GM12878 (cell line): ENCODE data around the gene GNA15.

Experiments
- CTCF ChIP-seq, 3 experiments: IDR thresholded peaks in 2 of 3; conservative IDR thresholded peaks in 1 of 3; 2 replicates each; pipeline ENCODE4 v1.5.1; 2011; ENCODE audit warnings: low read depth in 3 of 3, low read length in 3 of 3, mild to moderate bottlenecking in 3 of 3, control low read depth in 2 of 3, moderate library complexity in 2 of 3, inconsistent platforms in 1 of 3, mixed read lengths in 1 of 3; ENCODE audit not compliant: control insufficient read depth in 2 of 3, insufficient read depth in 1 of 3; ENCODE audit errors: extremely low read depth in 1 of 3
- EP300 ChIP-seq, 2 experiments: fragments of 150-350 bp in 1 of 2; IDR thresholded peaks; 2 replicates each; pipeline ENCODE4 v1.6.1; 2011 to 2012; ENCODE audit warnings: low read depth in 2 of 2, low read length in 2 of 2, borderline replicate concordance in 1 of 2, improper control_type of control experiment in 1 of 2, inconsistent platforms in 1 of 2; ENCODE audit not compliant: control insufficient read depth in 1 of 2
- MAX ChIP-seq: IDR thresholded peaks from 2 replicates; pipeline ENCODE4 v1.6.1; 2012; ENCODE audit warnings: low read depth, low read length, improper control_type of control experiment
- NBN ChIP-seq: fragments of 450-650 bp; IDR thresholded peaks from 2 replicates; pipeline ENCODE4 v1.6.1; 2016
- POLR2AphosphoS5 ChIP-seq: IDR thresholded peaks from 2 replicates; pipeline ENCODE4 v1.6.1; 2011; ENCODE audit warnings: mild to moderate bottlenecking, low read length, inconsistent platforms
- POU2F2 ChIP-seq: IDR thresholded peaks from 3 replicates; pipeline ENCODE4 v1.6.1; 2011; ENCODE audit warnings: low read depth, mild to moderate bottlenecking, low read length, borderline replicate concordance
- RFX5 ChIP-seq: IDR thresholded peaks from 2 replicates; pipeline ENCODE4 v1.6.1; 2011; ENCODE audit warnings: low read depth, low read length, improper control_type of control experiment
- TAF1 ChIP-seq: IDR thresholded peaks from 2 replicates; pipeline ENCODE4 v1.6.1; 2011; ENCODE audit warnings: mild to moderate bottlenecking, low read depth, low read length, borderline replicate concordance

GRCh38 chr19:3149089-3149488, 13.3 kb downstream of the GNA15 start:
- TF ChIP-seq TAF1 (no peak), POU2F2 (no peak), EP300 (IDR thresholded peaks at IDR 0.05; ENCODE audit: borderline replicate concordance in 1 of 2, control insufficient read depth in 1 of 2, low read depth in 2 of 2, low read length in 2 of 2) (no peak), CTCF (IDR thresholded peaks at IDR 0.05 in 2 of 3, conservative IDR thresholded peaks at IDR 0.05 in 1 of 3; ENCODE audit: control insufficient read depth in 2 of 3, extremely low read depth in 1 of 3, insufficient read depth in 1 of 3, low read depth in 3 of 3, low read length in 3 of 3) (no peak), POLR2AphosphoS5 (no peak), MAX (no peak), NBN (no peak), RFX5 (no peak)
